HepG2 (cell line): ENCODE measurements around the gene ATP6V0A1. TPM values are rescaled to one million over a fixed set of nuclear protein-coding genes. Genes with fewer than 3 reads are reported as not detected.

Experiments
- AKNA ChIP-seq: sonication (generic); formaldehyde crosslinking; IDR thresholded peaks from 2 replicates; pipeline ENCODE4 v1.4.0; 2020; ENCODE audit warnings: missing genetic modification reagents, borderline replicate concordance
- ARID4A ChIP-seq: sonication (generic); formaldehyde crosslinking; IDR thresholded peaks from 2 replicates; pipeline ENCODE4 v1.5.0; 2020; ENCODE audit warnings: mild to moderate bottlenecking, missing genetic modification reagents, borderline replicate concordance
- ARNT2 ChIP-seq: sonication (generic); formaldehyde crosslinking; IDR thresholded peaks from 2 replicates; pipeline ENCODE4 v1.8.0; 2022; ENCODE audit warnings: mild to moderate bottlenecking, low read depth, missing genetic modification reagents, moderate library complexity
- E2F2 ChIP-seq: sonication (generic); formaldehyde crosslinking; IDR thresholded peaks from 2 replicates; pipeline ENCODE4 v1.4.0; 2020; ENCODE audit warnings: missing genetic modification reagents, borderline replicate concordance
- ERF ChIP-seq: IDR thresholded peaks from 2 replicates; pipeline ENCODE4 v1.6.1; 2018; ENCODE audit warnings: missing biosample characterization, missing genetic modification reagents
- KMT2B ChIP-seq: IDR thresholded peaks from 2 replicates; pipeline ENCODE4 v1.6.1; 2016; ENCODE audit warnings: missing genetic modification reagents, missing compliant biosample characterization
- NFE2 ChIP-seq: sonication (generic); formaldehyde crosslinking; IDR thresholded peaks from 2 replicates; pipeline ENCODE4 v1.4.0; 2020; ENCODE audit warnings: missing genetic modification reagents
- RBFOX2 ChIP-seq: fragments of 200-400 bp; formaldehyde crosslinking; IDR thresholded peaks from 2 replicates; pipeline ENCODE4 v1.6.1; 2017; ENCODE audit warnings: low read depth, mild to moderate bottlenecking, low read length
- RXRB ChIP-seq: IDR thresholded peaks from 2 replicates; pipeline ENCODE4 v1.6.1; 2016; ENCODE audit warnings: borderline replicate concordance, missing genetic modification reagents, missing compliant biosample characterization
- YEATS2 ChIP-seq: sonication (generic); formaldehyde crosslinking; IDR thresholded peaks from 2 replicates; pipeline ENCODE4 v1.4.0; 2020; ENCODE audit warnings: missing genetic modification reagents, borderline replicate concordance
- ZBTB3 ChIP-seq: sonication (generic); formaldehyde crosslinking; IDR thresholded peaks from 2 replicates; pipeline ENCODE4 v1.4.0; 2020; ENCODE audit warnings: low read depth, mild to moderate bottlenecking, moderate library complexity, missing genetic modification reagents, borderline replicate concordance
- ZFYVE20 ChIP-seq: sonication (generic); formaldehyde crosslinking; IDR thresholded peaks from 2 replicates; pipeline ENCODE4 v1.8.0; 2023; ENCODE audit warnings: low read depth, mild to moderate bottlenecking, moderate library complexity, missing genetic modification reagents, borderline replicate concordance
- ZNF18 ChIP-seq: sonication (generic); formaldehyde crosslinking; IDR thresholded peaks from 2 replicates; pipeline ENCODE4 v1.8.0; 2022; ENCODE audit warnings: mild to moderate bottlenecking, missing genetic modification reagents; ENCODE audit not compliant: insufficient replicate concordance
- ZNF264 ChIP-seq: sonication (generic); formaldehyde crosslinking; IDR thresholded peaks from 2 replicates; pipeline ENCODE4 v1.4.0; 2020; ENCODE audit warnings: missing genetic modification reagents
- ZNF274 ChIP-seq: sonication (generic); formaldehyde crosslinking; IDR thresholded peaks from 2 replicates; pipeline ENCODE4 v1.5.1; 2020; ENCODE audit warnings: mild to moderate bottlenecking, missing genetic modification reagents
- ZNF367 ChIP-seq: sonication (generic); formaldehyde crosslinking; IDR thresholded peaks from 2 replicates; pipeline ENCODE4 v1.4.0; 2020; ENCODE audit warnings: missing genetic modification reagents, borderline replicate concordance
- ZNF607 ChIP-seq: sonication (generic); formaldehyde crosslinking; IDR thresholded peaks from 2 replicates; pipeline ENCODE4 v1.5.1; 2020; ENCODE audit warnings: missing genetic modification reagents, mild to moderate bottlenecking, borderline replicate concordance
- polyA plus RNA-seq, 8 experiments: library from polyadenylated mRNA; depleted of rRNA in 3 of 8; stranded (reverse) in 7 of 8; unstranded in 1 of 8; fragments of >200 nt; fragmentation: Illumina TruSeq in 4 of 8; extraction: Trizol in 4 of 8; gene quantifications; 2 replicates each; pipeline versions ENCODE4 v1.2.1 to v1.2.3, GENCODE V29; 2011 to 2016; ENCODE audit warnings: low read depth in 4 of 8, missing spikeins in 1 of 8, mixed read lengths in 1 of 8; ENCODE audit not compliant: insufficient read depth in 1 of 8
- total RNA-seq, 5 experiments: library from RNA; depleted of rRNA; stranded (reverse); fragments of >200 nt; fragmentation: Illumina TruSeq; extraction: Trizol; gene quantifications; 2 replicates each; pipeline ENCODE4 v1.2.3, GENCODE V29; 2016; ENCODE audit warnings: low read depth in 1 of 5

ATP6V0A1 gene
- total and polyA plus RNA-seq, 2 of the 13 experiments (the other 11 are each of a cell fraction or from before 2014, with no cell fraction given): 27.9 to 54.1 TPM

- TF ChIP-seq AKNA (peak; percentile 85; the same call in 1 of the 2 replicates), RBFOX2 (peak; percentile 97), ZNF18 (CRISPR knock-in tag) (peak; percentile 8), E2F2 (CRISPR knock-in tag) (peak; percentile 75; the same call in 1 of the 2 replicates), ZNF264 (CRISPR knock-in tag) (0 out of 2 replicates have a peak, but pooled peaks have one; percentile 46), ZNF367 (CRISPR knock-in tag) (0 out of 2 replicates have a peak, but pooled peaks have one; percentile 85), YEATS2 (CRISPR knock-in tag) (peak; percentile 68; the same call in 1 of the 2 replicates), RXRB (peak; percentile 62; the same call in 1 of the 2 replicates), NFE2 (CRISPR knock-in tag) (0 out of 2 replicates have a peak, but pooled peaks have one; percentile 15), ARID4A (CRISPR knock-in tag) (peak; percentile 79; the same call in 1 of the 2 replicates), ZFYVE20 (CRISPR knock-in tag) (0 out of 2 replicates have a peak, but pooled peaks have one; percentile 75), ERF (0 out of 2 replicates have a peak, but pooled peaks have one; percentile 44), KMT2B (peak; percentile 81), ZBTB3 (CRISPR knock-in tag) (no peak), ZNF607 (CRISPR knock-in tag) (peak; percentile 73; the same call in 1 of the 2 replicates), ARNT2 (CRISPR knock-in tag) (peak; percentile 84; the same call in 1 of the 2 replicates), ZNF274 (CRISPR knock-in tag) (peak; percentile 80; the same call in 1 of the 2 replicates)
These were observed 77.3 kb downstream of the ATP6V0A1 start, which contains the start of gene NAGLU (continued) for GRCh38 chr17:42536048-42536371.
